Fibroblast of pulmonary artery (primary cell): ENCODE measurements around the gene PTPRK.

ENCODE experiments used
- DNase-seq: peaks from one replicate; pipeline ENCODE4 v3.0.0-alpha.2; 2010; ENCODE audit warnings: low read depth
- H3K4me3 ChIP-seq: replicated peaks from 2 replicates; pipeline ENCODE4 v1.5.1; 2011; ENCODE audit warnings: low read depth, mild to moderate bottlenecking, control low read depth, low read length, moderate library complexity
- TF ChIP-seq, protein P1 (sequence below): IDR thresholded peaks from 2 replicates; pipeline ENCODE4 v1.5.1; 2011; ENCODE audit warnings: mild to moderate bottlenecking, control low read depth, low read length, inconsistent platforms; ENCODE audit errors: missing control alignments

PTPRK gene

GRCh38 chr6:128427139-128427538 lies 93.3 kb downstream of the PTPRK start:
- TF ChIP-seq, protein P1, sequence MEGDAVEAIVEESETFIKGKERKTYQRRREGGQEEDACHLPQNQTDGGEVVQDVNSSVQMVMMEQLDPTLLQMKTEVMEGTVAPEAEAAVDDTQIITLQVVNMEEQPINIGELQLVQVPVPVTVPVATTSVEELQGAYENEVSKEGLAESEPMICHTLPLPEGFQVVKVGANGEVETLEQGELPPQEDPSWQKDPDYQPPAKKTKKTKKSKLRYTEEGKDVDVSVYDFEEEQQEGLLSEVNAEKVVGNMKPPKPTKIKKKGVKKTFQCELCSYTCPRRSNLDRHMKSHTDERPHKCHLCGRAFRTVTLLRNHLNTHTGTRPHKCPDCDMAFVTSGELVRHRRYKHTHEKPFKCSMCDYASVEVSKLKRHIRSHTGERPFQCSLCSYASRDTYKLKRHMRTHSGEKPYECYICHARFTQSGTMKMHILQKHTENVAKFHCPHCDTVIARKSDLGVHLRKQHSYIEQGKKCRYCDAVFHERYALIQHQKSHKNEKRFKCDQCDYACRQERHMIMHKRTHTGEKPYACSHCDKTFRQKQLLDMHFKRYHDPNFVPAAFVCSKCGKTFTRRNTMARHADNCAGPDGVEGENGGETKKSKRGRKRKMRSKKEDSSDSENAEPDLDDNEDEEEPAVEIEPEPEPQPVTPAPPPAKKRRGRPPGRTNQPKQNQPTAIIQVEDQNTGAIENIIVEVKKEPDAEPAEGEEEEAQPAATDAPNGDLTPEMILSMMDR, result no peak
- no peak for DNase-seq

DNA sequence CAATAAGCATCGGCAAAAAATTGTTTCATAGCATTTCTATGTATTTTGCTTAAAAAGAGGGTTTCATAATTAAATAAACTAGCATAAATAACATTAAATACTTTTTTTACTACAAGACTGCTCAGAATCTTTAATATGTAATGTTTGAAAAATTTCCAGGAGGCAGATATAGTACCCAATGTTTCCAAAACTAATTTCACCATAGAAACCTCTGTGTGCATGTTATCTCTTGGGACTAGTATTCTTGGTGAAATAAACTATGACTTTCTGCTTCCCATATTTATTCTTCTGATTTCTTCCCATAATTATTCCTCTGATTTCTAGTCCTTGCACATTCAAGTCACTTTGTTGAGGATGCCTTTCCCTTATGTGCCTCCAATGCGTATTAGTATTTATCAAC lies 94.5 kb downstream of the PTPRK start:
- TF ChIP-seq, protein P1, result no peak
- peak; percentile 16 for DNase-seq
- H3K4me3 ChIP-seq, result no peak overlapping the region

More at GRCh38 chr6:128427139-128427538, 93.3 kb downstream of the PTPRK start:
- H3K4me3 ChIP-seq, result no peak overlapping the region

GRCh38 chr6:128422871-128423270 lies 97.5 kb downstream of the PTPRK start:
- no peak for DNase-seq
- H3K4me3 ChIP-seq, result no peak overlapping the region
- TF ChIP-seq, protein P1, result no peak

GRCh38 chr6:128422200-128422599 lies 98.2 kb downstream of the PTPRK start:
- TF ChIP-seq, protein P1, result no peak
- DNase-seq, result no peak
- H3K4me3 ChIP-seq, result no peak overlapping the region

DNA sequence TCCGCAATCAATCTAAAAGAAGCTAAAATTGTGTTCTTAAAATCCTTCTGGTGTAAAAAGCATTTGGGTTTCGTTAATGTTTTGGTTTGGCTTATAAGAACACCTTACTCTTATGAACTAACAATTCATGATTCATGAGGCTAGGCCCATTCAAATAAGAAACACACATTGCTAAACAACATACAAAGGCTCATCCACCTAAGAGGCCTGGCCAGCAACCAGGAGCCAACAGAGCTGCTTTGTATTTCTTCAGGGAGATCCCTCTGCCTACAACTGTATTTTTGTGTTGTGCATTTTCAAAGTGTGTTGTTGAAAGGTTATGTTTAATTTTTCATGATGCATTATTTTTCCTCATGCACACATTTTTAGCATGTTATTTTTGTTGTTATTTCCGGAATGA lies 98.6 kb downstream of the PTPRK start:
- no peak for DNase-seq
- no peak overlapping the region for H3K4me3 ChIP-seq
- TF ChIP-seq, protein P1, result no peak

DNA sequence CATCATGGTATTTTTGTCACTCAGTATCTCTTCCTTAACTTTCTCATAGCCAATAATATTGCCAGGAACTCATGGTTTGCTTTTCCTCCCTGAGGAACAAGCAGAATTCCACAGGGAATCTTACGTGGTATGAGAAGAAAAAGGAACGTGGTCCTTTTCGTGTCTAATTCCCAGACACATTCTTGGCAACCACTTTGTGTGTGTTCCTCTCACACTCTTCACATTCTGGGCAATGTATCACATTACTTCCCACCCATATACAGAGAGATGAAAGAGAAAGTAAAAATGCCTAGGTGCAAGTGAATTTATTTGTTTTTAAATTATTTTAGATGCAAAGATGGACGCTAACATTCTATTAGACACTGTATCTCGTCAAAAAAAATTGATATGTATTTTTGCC lies 102.7 kb downstream of the PTPRK start:
- H3K4me3 ChIP-seq, result no peak overlapping the region
- DNase-seq, result peak; percentile 63
- TF ChIP-seq, protein P1, result no peak

DNA sequence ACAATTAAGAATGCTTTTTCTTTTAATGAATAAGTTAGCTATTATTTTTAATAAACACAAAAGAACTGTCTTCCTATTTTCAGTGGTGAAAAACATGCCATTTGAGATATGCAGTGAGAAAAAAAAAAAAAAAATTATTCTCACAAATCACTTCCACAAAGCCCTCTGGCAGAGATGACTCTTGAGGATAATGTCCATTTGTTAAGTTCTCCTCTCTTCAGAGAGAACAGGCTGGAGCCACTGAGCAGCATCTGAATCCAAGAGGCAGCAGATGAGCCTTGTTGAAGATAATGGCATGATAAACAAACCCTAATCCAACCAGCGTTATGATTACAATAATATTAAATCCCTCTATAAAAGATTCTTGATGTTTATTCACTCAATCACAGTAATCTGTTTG lies 105.0 kb downstream of the PTPRK start:
- DNase-seq, result no peak
- TF ChIP-seq, protein P1, result no peak
- H3K4me3 ChIP-seq, result no peak overlapping the region
